Mesendoderm (in vitro differentiated cells): ENCODE measurements around the gene PKNOX1.
"Not testable (repeated sequence)": the region's sequence is repeated elsewhere in the genome, so short reads cannot be mapped to it uniquely, and the experiment has no call there.

ENCODE experiments used
- DNase-seq: peaks from one replicate; pipeline ENCODE4 v3.0.0; 2013
- H2AK5ac ChIP-seq: 2 replicates; pipeline ENCODE4 v1.6.1; 2013; ENCODE audit warnings: low read length, inconsistent platforms
- H2BK120ac ChIP-seq: 2 replicates; pipeline ENCODE4 v1.6.1; 2013; ENCODE audit warnings: low read depth, mild to moderate bottlenecking, low read length, moderate library complexity, mixed read lengths
- H2BK15ac ChIP-seq: replicated peaks from 2 replicates; pipeline ENCODE4 v1.6.1; 2013; ENCODE audit warnings: low read depth, mild to moderate bottlenecking, moderate library complexity
- H2BK5ac ChIP-seq: 2 replicates; pipeline ENCODE4 v1.6.1; 2013; ENCODE audit warnings: low read length, inconsistent platforms
- H3K18ac ChIP-seq: 2 replicates; pipeline ENCODE4 v1.6.1; 2013; ENCODE audit warnings: mild to moderate bottlenecking, low read length, mixed read lengths
- H3K23ac ChIP-seq: one replicate; pipeline ENCODE4 v1.6.1; 2013; ENCODE audit warnings: low read length
- H3K27ac ChIP-seq: 2 replicates; pipeline ENCODE4 v1.5.1; 2013; ENCODE audit warnings: low read depth, mild to moderate bottlenecking, inconsistent platforms, low read length, moderate library complexity
- H3K27me3 ChIP-seq: 2 replicates; pipeline ENCODE4 v1.6.1; 2013; ENCODE audit warnings: low read length, control low read depth, mild to moderate bottlenecking, inconsistent platforms; ENCODE audit not compliant: insufficient read depth, poor library complexity
- H3K36me3 ChIP-seq: 2 replicates; pipeline ENCODE4 v1.6.1; 2013; ENCODE audit warnings: low read length, inconsistent platforms; ENCODE audit not compliant: control insufficient read depth, insufficient read depth
- H3K4ac ChIP-seq: one replicate; pipeline ENCODE4 v1.6.1; 2013; ENCODE audit warnings: low read depth, mild to moderate bottlenecking, low read length, moderate library complexity
- H3K4me1 ChIP-seq: 2 replicates; pipeline ENCODE4 v1.6.1; 2013; ENCODE audit warnings: low read depth, low read length, inconsistent platforms; ENCODE audit not compliant: control insufficient read depth
- H3K4me2 ChIP-seq: 2 replicates; pipeline ENCODE4 v1.6.1; 2013; ENCODE audit warnings: low read length
- H3K4me3 ChIP-seq: 2 replicates; pipeline ENCODE4 v1.5.1; 2013; ENCODE audit warnings: mild to moderate bottlenecking, low read length
- H3K56ac ChIP-seq: one replicate; pipeline ENCODE4 v1.6.1; 2013; ENCODE audit warnings: low read length
- H3K79me1 ChIP-seq: 2 replicates; pipeline ENCODE4 v1.6.1; 2013; ENCODE audit warnings: low read length, inconsistent platforms
- H3K79me2 ChIP-seq: 2 replicates; pipeline ENCODE4 v1.6.1; 2013; ENCODE audit warnings: mild to moderate bottlenecking, low read length; ENCODE audit not compliant: control insufficient read depth, insufficient read depth
- H3K9ac ChIP-seq: 2 replicates; pipeline ENCODE4 v1.6.1; 2013; ENCODE audit warnings: low read length, inconsistent platforms
- H4K5ac ChIP-seq: one replicate; pipeline ENCODE4 v1.6.1; 2013; ENCODE audit warnings: low read length
- H4K8ac ChIP-seq: one replicate; pipeline ENCODE4 v1.6.1; 2013; ENCODE audit warnings: low read depth, mild to moderate bottlenecking, control low read depth, low read length, moderate library complexity
- WGBS: extraction: QIAGEN DNeasy Blood & Tissue Kit; methylation state at CpG from one replicate; pipeline ENCODE4 v1.1.7; 2013; ENCODE audit warnings: low lambda C conversion rate, missing lambda C conversion rate; ENCODE audit not compliant: insufficient coverage; ENCODE audit errors: extremely low coverage; 5-methylcytosine and 5-hydroxymethylcytosine counted together

The PKNOX1 gene

DNA sequence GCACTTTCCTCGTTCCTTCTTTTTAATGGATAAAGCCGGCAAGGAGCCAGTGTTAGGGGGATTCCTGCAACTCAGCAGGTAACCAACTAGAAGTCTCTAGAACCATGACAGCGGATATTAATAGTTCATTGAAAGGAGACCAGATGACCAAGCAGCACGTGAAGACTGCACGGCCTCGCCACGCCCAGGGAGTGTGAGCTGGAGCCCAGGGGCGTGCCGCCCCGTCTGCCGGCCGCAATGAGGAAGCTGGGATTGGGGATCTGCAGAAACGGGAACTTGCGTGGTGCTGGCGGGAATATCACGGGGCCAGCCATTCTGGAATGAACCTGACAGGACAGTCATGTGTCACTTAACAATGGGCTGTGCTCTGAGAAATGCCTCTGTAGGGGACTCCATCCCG is 62.5 kb downstream of the PKNOX1 start:
- not testable (repeated sequence) for H3K23ac ChIP-seq, H3K36me3 ChIP-seq, H3K27me3 ChIP-seq, H4K5ac ChIP-seq, H2BK15ac ChIP-seq, H2BK120ac ChIP-seq, H2BK5ac ChIP-seq, H3K9ac ChIP-seq, H3K56ac ChIP-seq, H3K18ac ChIP-seq, H4K8ac ChIP-seq, H3K4me1 ChIP-seq, H3K79me1 ChIP-seq, H3K4ac ChIP-seq, H3K4me2 ChIP-seq, H3K79me2 ChIP-seq, H3K27ac ChIP-seq, H3K4me3 ChIP-seq, DNase-seq, H2AK5ac ChIP-seq
- WGBS, result no CpG with 5 or more reads among the region's 17 CpGs

DNA sequence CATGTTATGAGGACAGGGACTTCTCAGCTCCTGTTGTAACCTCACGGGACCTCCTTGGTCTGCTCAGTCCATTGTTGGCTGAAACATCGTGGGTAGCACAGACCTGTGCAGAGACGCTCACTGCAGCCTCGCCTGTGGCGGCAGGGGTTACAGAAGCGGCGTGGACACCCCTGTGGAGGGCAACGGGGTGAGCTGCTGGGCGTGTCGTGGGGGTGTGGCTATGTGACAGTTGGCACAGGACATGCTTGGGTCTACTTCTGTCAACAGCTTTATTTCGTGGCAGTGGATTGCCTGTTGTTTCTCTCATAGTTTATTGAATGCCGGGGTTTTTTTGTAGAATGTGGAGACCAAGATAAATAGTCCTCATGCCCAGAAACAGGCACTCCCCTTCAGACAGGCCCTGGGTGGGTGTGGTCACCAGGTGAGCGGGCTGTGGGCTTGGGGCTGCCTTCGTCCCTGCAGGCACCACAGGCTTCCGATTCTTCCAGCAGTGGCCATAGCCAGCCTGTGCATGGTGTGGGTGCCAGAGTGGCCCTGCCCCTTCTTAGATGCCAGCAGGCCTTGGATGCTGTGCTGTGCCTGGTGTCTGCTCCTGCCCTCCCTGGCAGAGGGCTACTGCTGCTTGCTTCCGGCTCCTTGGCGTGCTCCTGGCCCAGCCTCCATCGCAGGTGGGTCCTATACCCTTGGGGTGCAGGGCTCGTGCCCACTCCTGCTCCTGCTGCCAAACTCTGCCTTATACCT is 63.7 kb downstream of the PKNOX1 start:
- H2BK15ac ChIP-seq, H3K18ac ChIP-seq, DNase-seq, H3K27me3 ChIP-seq, H3K79me2 ChIP-seq, H3K4me2 ChIP-seq, H4K5ac ChIP-seq, H4K8ac ChIP-seq, H2AK5ac ChIP-seq, H2BK5ac ChIP-seq, H3K36me3 ChIP-seq, H3K4me1 ChIP-seq, H3K27ac ChIP-seq, H3K56ac ChIP-seq, H3K79me1 ChIP-seq, H2BK120ac ChIP-seq, H3K4ac ChIP-seq, H3K23ac ChIP-seq, H3K9ac ChIP-seq, H3K4me3 ChIP-seq: not testable (repeated sequence)
- no CpG with 5 or more reads among the region's 19 CpGs for WGBS

DNA sequence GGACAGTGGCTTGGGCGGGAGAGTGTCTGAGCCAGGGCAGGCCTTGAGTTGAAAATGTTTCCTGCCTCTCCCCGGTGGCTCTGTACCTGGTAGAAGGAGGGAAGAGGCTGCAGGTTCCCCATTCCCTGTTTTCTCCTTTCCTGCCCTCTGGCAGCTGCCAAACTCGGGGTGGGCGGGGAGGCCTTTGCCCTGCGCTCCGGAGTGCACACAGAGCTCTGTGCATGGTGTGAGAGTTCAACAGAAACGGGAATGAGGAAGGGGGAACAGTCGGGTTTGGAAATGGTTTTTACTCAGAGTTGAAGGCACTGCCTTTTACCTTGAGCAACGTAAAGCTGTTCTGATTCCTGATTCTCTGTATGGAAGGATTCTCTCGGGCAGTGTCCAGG is 64.3 kb downstream of the PKNOX1 start:
- not testable (repeated sequence) for DNase-seq, H3K56ac ChIP-seq, H3K79me2 ChIP-seq, H2BK5ac ChIP-seq, H3K4ac ChIP-seq, H3K79me1 ChIP-seq, H3K23ac ChIP-seq, H3K4me1 ChIP-seq, H3K4me3 ChIP-seq, H2AK5ac ChIP-seq, H2BK120ac ChIP-seq, H3K27ac ChIP-seq, H3K27me3 ChIP-seq, H4K8ac ChIP-seq, H3K9ac ChIP-seq, H4K5ac ChIP-seq, H3K4me2 ChIP-seq, H2BK15ac ChIP-seq, H3K18ac ChIP-seq, H3K36me3 ChIP-seq
- no CpG with 5 or more reads among the region's 10 CpGs for WGBS

DNA sequence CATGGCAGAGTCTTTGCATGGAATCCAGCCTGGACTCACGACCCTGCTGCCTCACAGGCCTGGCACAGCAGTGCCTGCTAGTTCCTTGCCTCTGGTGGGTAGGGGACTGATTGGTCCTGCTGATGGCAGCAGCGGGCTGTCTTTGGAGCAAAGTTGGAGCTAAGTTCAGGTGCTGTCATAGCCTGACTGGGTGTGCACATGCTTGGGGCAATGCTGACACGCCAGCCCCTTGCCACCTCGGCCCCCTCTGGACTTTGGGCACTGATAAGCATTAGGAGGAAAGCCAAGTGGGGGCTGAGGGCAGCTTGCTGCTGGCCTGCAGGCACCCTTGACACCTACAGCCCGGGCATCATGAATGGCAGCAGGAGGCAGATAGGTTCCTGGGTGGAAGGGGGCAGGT is 67.8 kb downstream of the PKNOX1 start:
- H3K4ac ChIP-seq, H3K56ac ChIP-seq, H3K27ac ChIP-seq, H2AK5ac ChIP-seq, H2BK120ac ChIP-seq, H3K79me2 ChIP-seq, H3K4me3 ChIP-seq, H3K9ac ChIP-seq, H3K27me3 ChIP-seq, DNase-seq, H4K8ac ChIP-seq, H2BK5ac ChIP-seq, H4K5ac ChIP-seq, H3K23ac ChIP-seq, H3K79me1 ChIP-seq, H2BK15ac ChIP-seq, H3K4me2 ChIP-seq, H3K18ac ChIP-seq, H3K36me3 ChIP-seq, H3K4me1 ChIP-seq: not testable (repeated sequence)
- no CpG with 5 or more reads among the region's 5 CpGs for WGBS

DNA sequence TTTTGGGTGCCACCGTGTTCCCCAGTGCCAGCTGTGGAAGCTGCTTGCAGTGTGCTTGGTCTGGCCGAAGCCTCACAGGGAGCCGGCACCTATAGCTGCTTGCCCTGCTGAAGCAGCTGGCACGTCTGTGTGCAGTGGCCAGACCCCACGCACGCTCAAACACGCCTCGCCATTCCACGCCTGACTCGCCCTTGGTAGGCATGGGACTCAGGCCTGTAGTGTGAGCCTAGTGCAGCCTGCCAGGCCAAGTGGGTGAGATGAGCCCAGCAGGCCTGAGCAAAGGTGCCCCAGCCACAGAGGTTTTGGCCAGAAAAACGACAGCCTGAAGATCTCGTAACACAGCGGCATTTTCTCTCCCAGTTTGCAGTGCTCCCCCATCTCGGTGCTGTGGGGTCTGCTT is 68.9 kb downstream of the PKNOX1 start:
- H3K27ac ChIP-seq, H3K18ac ChIP-seq, H4K8ac ChIP-seq, H3K79me2 ChIP-seq, H3K23ac ChIP-seq, H3K56ac ChIP-seq, H3K4me2 ChIP-seq, H3K4me3 ChIP-seq, H3K27me3 ChIP-seq, H2AK5ac ChIP-seq, H3K9ac ChIP-seq, H3K36me3 ChIP-seq, H2BK15ac ChIP-seq, H2BK120ac ChIP-seq, DNase-seq, H2BK5ac ChIP-seq, H4K5ac ChIP-seq, H3K79me1 ChIP-seq, H3K4me1 ChIP-seq, H3K4ac ChIP-seq: not testable (repeated sequence)
- WGBS, result no CpG with 5 or more reads among the region's 14 CpGs

DNA sequence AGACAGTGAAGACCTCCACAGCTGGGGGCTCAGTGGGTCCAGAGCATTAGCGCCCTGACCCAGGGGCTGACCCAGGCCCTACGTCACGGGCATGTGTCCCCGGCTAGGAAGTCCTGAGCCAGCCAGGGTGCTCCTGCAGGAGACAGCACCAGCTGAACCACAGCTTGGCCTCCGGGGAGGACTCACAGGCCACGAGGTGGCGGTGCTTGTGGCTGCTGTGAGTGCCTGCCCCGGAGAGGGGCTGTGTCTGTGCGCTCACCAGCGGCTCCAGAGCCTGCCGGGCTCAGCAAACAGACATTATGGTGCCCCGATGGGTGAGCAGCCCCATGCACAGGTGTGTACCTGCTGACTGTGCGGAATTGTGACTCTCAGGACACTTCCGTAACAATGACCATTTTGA is 70.2 kb downstream of the PKNOX1 start:
- H3K56ac ChIP-seq, H3K4me3 ChIP-seq, H3K4ac ChIP-seq, H2AK5ac ChIP-seq, H3K79me1 ChIP-seq, H2BK5ac ChIP-seq, H3K4me1 ChIP-seq, H4K8ac ChIP-seq, H2BK15ac ChIP-seq, H3K18ac ChIP-seq, H3K23ac ChIP-seq, H3K9ac ChIP-seq, H4K5ac ChIP-seq, H3K79me2 ChIP-seq, H3K36me3 ChIP-seq, DNase-seq, H3K4me2 ChIP-seq, H3K27me3 ChIP-seq, H3K27ac ChIP-seq, H2BK120ac ChIP-seq: not testable (repeated sequence)
- WGBS, result no CpG with 5 or more reads among the region's 14 CpGs
